Measurements from ENCODE around the gene ZSWIM4. TPM values are rescaled to one million over a fixed set of nuclear protein-coding genes. Genes with fewer than 3 reads are reported as not detected.

Gene ZSWIM4
- polyA plus RNA-seq, 1 donor from 2014 or later = 4.7 TPM

DNA sequence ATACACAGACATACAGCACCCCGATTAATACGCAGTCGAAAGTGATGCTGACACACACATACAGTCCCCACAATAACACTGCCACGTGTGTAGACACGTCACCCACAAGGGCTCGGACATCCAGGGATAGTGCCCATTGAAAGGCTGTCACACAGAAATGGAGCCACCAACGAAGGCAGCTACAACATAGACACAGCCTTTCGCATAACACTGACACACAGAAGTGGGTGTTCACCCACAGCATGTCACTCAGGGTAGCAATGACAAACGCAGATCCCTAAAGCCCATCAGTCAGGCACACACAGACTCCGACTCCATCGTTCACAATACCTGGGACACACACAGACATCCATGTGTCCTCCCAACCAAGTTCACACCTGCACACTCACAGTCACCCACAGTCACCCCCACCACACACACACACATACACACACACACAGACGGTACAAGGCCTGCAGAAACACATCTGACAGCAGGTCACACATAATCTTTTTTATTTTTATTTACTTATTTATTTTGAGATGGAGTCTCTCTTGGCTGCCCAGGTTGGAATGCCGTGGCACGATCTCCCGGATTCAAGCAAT lies 71.3 kb downstream of the ZSWIM4 start:
- Histone ChIP-seq H3K27me3 (ENCODE audit: insufficient read depth, low read depth, low read length) (no peaks in the 10 kb centered on the region), H3K4me2 (ENCODE audit: low read length) (no peak overlapping the region), H3K79me2 (replicated peaks; ENCODE audit: insufficient read depth, low read length) (peaks cover 3% of the 10 kb centered on the region), H3F3A (ENCODE audit: insufficient read depth, low read length, poor library complexity, severe bottlenecking) (no peaks in the 10 kb centered on the region), H2AFZ (ENCODE audit: low read depth, low read length) (no peak overlapping the region), H4K20me1 (ENCODE audit: insufficient read depth) (no peaks in the 10 kb centered on the region), H3K36me3 (ENCODE audit: insufficient read depth, low read length) (no peaks in the 10 kb centered on the region), H3K27ac (ENCODE audit: low read length) (peak overlapping the region; percentile 44), H3K9me2 (ENCODE audit: insufficient read depth, low read length) (no peaks in the 10 kb centered on the region), H3K9me3 (ENCODE audit: low read length) (no peaks in the 10 kb centered on the region), H3K4me3 (ENCODE audit: low read length) (peak overlapping the region; percentile 65), H3K9ac (ENCODE audit: low read length) (peak overlapping the region; percentile 76)
- TF ChIP-seq EP300 (conservative IDR thresholded peaks at IDR 0.05; ENCODE audit: poor library complexity, severe bottlenecking) (peak; percentile 21), POLR2AphosphoS5 (IDR thresholded peaks at IDR 0.05) (peak; percentile 65), MXI1 (conservative IDR thresholded peaks at IDR 0.05; ENCODE audit: poor library complexity, severe bottlenecking) (no peak), TAF1 (IDR thresholded peaks at IDR 0.05; ENCODE audit: low read depth) (no peak)
- TF ChIP-seq, protein P1, sequence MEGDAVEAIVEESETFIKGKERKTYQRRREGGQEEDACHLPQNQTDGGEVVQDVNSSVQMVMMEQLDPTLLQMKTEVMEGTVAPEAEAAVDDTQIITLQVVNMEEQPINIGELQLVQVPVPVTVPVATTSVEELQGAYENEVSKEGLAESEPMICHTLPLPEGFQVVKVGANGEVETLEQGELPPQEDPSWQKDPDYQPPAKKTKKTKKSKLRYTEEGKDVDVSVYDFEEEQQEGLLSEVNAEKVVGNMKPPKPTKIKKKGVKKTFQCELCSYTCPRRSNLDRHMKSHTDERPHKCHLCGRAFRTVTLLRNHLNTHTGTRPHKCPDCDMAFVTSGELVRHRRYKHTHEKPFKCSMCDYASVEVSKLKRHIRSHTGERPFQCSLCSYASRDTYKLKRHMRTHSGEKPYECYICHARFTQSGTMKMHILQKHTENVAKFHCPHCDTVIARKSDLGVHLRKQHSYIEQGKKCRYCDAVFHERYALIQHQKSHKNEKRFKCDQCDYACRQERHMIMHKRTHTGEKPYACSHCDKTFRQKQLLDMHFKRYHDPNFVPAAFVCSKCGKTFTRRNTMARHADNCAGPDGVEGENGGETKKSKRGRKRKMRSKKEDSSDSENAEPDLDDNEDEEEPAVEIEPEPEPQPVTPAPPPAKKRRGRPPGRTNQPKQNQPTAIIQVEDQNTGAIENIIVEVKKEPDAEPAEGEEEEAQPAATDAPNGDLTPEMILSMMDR (IDR thresholded peaks at IDR 0.05; ENCODE audit: poor library complexity, severe bottlenecking) = no peak

DNA sequence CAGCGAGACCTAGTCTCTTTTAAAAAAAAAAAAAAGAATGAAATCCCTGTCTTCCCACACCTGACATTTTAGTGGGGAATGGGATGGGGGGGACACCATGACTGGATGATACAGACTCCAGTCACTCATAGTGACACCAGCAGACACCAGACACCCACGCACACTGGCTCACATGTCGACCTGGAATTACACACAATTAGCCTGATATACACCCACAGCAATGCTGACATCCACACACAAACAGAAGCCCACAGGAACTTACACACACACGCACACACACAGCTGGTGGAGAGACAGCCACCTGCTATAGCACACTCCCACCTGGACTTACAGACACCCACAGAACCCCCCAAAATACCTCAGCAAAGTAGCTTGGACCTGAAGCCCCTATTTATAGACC lies 73.4 kb downstream of the ZSWIM4 start:
- Histone ChIP-seq H4K20me1 (ENCODE audit: insufficient read depth) (no peaks in the 10 kb centered on the region), H3K79me2 (replicated peaks; ENCODE audit: insufficient read depth, low read length) (peaks cover 3% of the 10 kb centered on the region), H3F3A (ENCODE audit: insufficient read depth, low read length, poor library complexity, severe bottlenecking) (no peaks in the 10 kb centered on the region), H3K4me3 (ENCODE audit: low read length) (no peak overlapping the region), H3K4me2 (ENCODE audit: low read length) (no peak overlapping the region), H3K9me3 (ENCODE audit: low read length) (no peaks in the 10 kb centered on the region), H3K9ac (ENCODE audit: low read length) (no peak overlapping the region), H3K27ac (ENCODE audit: low read length) (no peak overlapping the region), H3K9me2 (ENCODE audit: insufficient read depth, low read length) (no peaks in the 10 kb centered on the region), H2AFZ (ENCODE audit: low read depth, low read length) (no peak overlapping the region), H3K36me3 (ENCODE audit: insufficient read depth, low read length) (no peaks in the 10 kb centered on the region), H3K27me3 (ENCODE audit: insufficient read depth, low read depth, low read length) (no peaks in the 10 kb centered on the region)
- TF ChIP-seq EP300 (conservative IDR thresholded peaks at IDR 0.05; ENCODE audit: poor library complexity, severe bottlenecking) (no peak), TAF1 (IDR thresholded peaks at IDR 0.05; ENCODE audit: low read depth) (no peak), POLR2AphosphoS5 (IDR thresholded peaks at IDR 0.05) (no peak)
- TF ChIP-seq, protein P2, sequence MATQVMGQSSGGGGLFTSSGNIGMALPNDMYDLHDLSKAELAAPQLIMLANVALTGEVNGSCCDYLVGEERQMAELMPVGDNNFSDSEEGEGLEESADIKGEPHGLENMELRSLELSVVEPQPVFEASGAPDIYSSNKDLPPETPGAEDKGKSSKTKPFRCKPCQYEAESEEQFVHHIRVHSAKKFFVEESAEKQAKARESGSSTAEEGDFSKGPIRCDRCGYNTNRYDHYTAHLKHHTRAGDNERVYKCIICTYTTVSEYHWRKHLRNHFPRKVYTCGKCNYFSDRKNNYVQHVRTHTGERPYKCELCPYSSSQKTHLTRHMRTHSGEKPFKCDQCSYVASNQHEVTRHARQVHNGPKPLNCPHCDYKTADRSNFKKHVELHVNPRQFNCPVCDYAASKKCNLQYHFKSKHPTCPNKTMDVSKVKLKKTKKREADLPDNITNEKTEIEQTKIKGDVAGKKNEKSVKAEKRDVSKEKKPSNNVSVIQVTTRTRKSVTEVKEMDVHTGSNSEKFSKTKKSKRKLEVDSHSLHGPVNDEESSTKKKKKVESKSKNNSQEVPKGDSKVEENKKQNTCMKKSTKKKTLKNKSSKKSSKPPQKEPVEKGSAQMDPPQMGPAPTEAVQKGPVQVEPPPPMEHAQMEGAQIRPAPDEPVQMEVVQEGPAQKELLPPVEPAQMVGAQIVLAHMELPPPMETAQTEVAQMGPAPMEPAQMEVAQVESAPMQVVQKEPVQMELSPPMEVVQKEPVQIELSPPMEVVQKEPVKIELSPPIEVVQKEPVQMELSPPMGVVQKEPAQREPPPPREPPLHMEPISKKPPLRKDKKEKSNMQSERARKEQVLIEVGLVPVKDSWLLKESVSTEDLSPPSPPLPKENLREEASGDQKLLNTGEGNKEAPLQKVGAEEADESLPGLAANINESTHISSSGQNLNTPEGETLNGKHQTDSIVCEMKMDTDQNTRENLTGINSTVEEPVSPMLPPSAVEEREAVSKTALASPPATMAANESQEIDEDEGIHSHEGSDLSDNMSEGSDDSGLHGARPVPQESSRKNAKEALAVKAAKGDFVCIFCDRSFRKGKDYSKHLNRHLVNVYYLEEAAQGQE (IDR thresholded peaks at IDR 0.05; ENCODE audit: borderline replicate concordance) = no peak

DNA sequence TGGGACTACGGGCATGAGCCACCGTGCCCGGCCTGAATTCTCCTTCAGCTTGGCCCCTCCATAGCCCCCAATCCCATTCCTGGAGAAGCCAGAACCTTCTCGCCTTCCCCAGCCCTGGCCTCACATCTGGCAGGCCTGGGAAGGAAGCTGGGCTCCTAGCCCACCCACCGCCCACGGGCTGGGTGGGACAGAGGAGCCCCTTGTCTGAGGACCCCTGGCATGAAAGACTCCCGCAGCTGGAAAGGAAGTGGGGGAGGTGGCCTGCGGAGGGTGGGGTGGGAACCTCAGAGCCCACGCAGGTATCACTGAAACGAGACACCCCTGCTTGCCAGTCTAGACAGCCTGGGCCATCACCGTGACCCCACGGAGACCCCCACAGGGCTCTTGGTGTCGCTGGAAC lies 74.0 kb downstream of the ZSWIM4 start:
- TF ChIP-seq POLR2AphosphoS5 (IDR thresholded peaks at IDR 0.05) = no peak
- no peak for TF ChIP-seq TAF1 (IDR thresholded peaks at IDR 0.05; ENCODE audit: low read depth)
- TF ChIP-seq EZH2 (IDR thresholded peaks at IDR 0.05; ENCODE audit: borderline replicate concordance, insufficient read depth, low read length, poor library complexity, severe bottlenecking) = no peak
- TF ChIP-seq RAD21 (conservative IDR thresholded peaks at IDR 0.05) = no peak
- TF ChIP-seq EP300 (conservative IDR thresholded peaks at IDR 0.05; ENCODE audit: poor library complexity, severe bottlenecking) = no peak
- no peak for TF ChIP-seq SMC3 (conservative IDR thresholded peaks at IDR 0.05; ENCODE audit: poor library complexity)
- TF ChIP-seq, protein P1 (IDR thresholded peaks at IDR 0.05; ENCODE audit: poor library complexity, severe bottlenecking) = no peak
- no peak for TF ChIP-seq MXI1 (conservative IDR thresholded peaks at IDR 0.05; ENCODE audit: poor library complexity, severe bottlenecking)
- TF ChIP-seq, protein P2 (IDR thresholded peaks at IDR 0.05; ENCODE audit: borderline replicate concordance) = no peak

More for the DNA sequence above, 74.0 kb downstream of the ZSWIM4 start:
- H4K20me1 ChIP-seq (ENCODE audit: insufficient read depth) = no peaks in the 10 kb centered on the region
- no peak overlapping the region for H2AFZ ChIP-seq (ENCODE audit: low read depth, low read length)
- no peak overlapping the region for H3K9ac ChIP-seq (ENCODE audit: low read length)
- H3K27me3 ChIP-seq (ENCODE audit: insufficient read depth, low read depth, low read length) = no peaks in the 10 kb centered on the region
- no peak overlapping the region for H3K4me2 ChIP-seq (ENCODE audit: low read length)
- peaks cover 3% of the 10 kb centered on the region for H3K79me2 ChIP-seq (replicated peaks; ENCODE audit: insufficient read depth, low read length)
- no peaks in the 10 kb centered on the region for H3K9me3 ChIP-seq (ENCODE audit: low read length)
- no peaks in the 10 kb centered on the region for H3K36me3 ChIP-seq (ENCODE audit: insufficient read depth, low read length)
- no peak overlapping the region for H3K4me3 ChIP-seq (ENCODE audit: low read length)
- no peaks in the 10 kb centered on the region for H3F3A ChIP-seq (ENCODE audit: insufficient read depth, low read length, poor library complexity, severe bottlenecking)
- no peaks in the 10 kb centered on the region for H3K9me2 ChIP-seq (ENCODE audit: insufficient read depth, low read length)
- no peak overlapping the region for H3K27ac ChIP-seq (ENCODE audit: low read length)

Measured in neural cell (in vitro differentiated cells).